ENCODE data around the gene NDUFS6.

DNA sequence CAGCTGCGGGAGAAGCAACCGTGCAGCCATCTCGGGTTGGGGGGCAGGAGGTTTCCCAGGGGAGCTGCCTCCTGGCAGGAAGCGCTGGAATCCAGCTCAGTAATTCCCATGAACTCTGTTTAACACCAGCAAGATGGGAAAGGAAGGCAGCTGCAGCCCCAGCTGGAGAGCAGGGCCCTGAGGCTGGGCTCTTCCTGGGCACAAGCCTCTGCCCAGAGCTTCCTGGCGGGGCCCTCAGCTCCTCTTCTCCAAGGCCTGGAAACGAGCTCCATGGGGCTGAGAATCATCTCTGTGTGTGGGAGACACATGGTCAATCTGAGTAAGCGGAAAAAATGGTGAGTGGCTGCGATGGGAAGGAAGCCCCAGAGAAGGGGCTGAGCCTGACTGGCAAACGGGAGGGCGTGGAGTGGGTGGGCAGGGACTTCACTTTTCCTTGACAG lies 7.9 kb upstream of the NDUFS6 start:
- TF ChIP-seq, protein P1, sequence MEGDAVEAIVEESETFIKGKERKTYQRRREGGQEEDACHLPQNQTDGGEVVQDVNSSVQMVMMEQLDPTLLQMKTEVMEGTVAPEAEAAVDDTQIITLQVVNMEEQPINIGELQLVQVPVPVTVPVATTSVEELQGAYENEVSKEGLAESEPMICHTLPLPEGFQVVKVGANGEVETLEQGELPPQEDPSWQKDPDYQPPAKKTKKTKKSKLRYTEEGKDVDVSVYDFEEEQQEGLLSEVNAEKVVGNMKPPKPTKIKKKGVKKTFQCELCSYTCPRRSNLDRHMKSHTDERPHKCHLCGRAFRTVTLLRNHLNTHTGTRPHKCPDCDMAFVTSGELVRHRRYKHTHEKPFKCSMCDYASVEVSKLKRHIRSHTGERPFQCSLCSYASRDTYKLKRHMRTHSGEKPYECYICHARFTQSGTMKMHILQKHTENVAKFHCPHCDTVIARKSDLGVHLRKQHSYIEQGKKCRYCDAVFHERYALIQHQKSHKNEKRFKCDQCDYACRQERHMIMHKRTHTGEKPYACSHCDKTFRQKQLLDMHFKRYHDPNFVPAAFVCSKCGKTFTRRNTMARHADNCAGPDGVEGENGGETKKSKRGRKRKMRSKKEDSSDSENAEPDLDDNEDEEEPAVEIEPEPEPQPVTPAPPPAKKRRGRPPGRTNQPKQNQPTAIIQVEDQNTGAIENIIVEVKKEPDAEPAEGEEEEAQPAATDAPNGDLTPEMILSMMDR (IDR thresholded peaks at IDR 0.05), result no peak
- TF ChIP-seq POLR2AphosphoS5 (IDR thresholded peaks at IDR 0.05) (no peak), EP300 (IDR thresholded peaks at IDR 0.05) (no peak), POLR2A (IDR thresholded peaks at IDR 0.05) (no peak)
